GM18499 (cell line): ENCODE data around the gene EXOC3L1.

Experiments
- ATAC-seq: cut with Tn5 transposase; IDR thresholded peaks from one replicate; pipeline ENCODE4 v1.9.1; 2021; ENCODE audit warnings: moderate number of reproducible peaks; ENCODE audit not compliant: insufficient read depth, unreplicated experiment

The EXOC3L1 gene

DNA sequence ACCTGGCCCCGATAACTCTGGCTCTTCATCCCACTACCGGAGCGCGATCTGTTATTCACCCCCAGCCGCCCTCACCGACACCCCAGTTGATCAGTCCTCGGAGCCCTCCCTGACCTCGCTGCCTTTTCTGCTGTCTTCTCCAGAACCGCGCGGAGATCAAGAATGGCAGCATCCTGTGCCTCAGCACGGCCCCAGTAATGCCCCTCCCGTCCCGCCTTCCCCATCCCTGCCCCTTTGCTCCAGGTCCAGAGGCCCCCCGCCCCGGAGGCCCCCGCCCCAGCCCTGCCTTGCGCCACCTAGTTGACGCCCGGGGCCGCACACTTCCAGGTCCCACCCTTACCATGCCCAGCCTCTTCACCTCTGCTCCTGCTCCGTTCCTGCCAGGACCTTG is 9.9 kb upstream of the EXOC3L1 start:
- ATAC-seq = no peak

DNA sequence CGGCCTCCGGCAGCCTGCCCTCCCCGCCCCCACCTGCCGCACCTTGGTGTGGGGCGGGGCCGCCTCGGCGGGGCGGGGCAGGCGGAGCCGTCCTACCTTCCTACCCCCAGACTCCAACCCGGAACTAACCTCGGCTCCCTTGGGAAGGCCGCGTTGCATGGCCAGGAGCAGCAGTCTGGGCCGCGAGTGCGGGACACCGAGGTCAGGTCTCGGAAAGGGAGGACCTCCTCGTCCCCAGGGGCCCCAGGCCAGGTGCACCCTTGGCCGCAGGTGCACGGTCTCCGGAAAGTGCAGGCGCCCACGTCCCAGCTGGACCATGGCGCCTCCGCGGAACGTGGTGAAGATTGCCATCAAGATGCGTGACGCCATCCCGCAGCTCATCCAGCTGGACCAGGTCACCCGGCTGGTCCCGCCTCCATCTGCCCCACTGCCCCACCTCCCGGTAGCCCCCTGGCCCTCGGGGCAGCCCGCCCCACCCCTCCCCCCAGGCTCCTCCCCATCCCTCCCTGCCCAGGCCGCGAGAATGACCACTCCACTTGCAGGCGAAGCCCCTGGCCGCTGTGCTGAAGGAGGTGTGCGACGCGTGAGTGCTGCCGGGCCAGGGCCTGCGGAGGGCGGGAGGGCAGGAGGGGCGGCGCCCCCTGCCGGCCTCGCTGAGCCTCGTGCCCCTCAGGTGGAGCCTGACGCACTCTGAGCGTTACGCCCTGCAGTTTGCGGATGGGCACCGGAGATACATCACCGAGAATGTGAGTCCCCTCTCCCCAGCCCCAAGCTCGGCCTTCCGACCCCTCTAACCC is 9.3 kb upstream of the EXOC3L1 start, which contains the start of gene ELMO3:
ELMO3 (plus strand) TSS at position 121 of the 797 bp plus-strand sequence; CDS start at position 317, 196 bp downstream.
- no peak for ATAC-seq

DNA sequence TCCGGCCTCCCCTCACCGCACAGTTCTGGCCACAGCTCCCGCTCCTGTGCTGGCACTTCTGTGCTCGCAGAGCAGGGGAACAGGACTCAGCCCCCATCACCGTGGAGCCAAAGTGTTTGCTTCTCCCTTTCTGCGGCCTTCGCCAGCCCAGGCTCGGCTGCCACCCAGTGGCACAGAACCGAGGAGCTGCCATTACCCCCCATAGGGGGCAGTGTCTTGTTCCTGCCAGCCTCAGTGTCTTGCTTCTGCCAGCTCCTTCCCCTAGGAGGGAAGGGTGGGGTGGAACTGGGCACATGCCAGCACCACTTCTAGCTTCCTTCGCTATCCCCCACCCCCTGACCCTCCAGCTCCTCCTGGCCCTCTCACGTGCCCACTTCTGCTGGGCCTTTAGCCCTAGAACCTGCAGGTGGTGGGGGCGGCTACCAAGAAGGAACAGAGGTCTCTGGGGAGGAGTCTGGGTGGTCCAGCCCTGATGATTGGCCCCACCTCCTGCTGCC is 8.3 kb upstream of the EXOC3L1 start:
- ATAC-seq = no peak

DNA sequence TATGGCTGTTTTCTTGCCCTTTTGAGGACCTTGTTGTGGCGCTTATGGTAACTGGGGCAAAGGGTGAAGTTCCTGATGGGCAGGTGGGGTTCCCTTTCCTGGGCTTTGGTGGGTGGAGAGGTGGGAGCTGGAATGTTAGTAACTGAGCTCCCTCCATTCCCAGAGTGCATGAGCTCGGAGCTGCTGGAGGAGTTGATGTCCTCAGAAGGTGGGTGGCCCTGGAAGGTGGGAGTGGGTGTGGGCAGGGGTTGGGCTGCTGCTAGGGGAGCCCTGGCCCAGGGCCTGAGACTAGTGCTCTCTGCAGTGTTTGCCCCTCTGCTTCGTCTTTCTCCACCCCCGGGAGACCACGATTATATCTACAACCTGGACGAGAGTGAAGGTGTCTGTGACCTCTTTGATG is 7.8 kb upstream of the EXOC3L1 start:
- no peak for ATAC-seq

DNA sequence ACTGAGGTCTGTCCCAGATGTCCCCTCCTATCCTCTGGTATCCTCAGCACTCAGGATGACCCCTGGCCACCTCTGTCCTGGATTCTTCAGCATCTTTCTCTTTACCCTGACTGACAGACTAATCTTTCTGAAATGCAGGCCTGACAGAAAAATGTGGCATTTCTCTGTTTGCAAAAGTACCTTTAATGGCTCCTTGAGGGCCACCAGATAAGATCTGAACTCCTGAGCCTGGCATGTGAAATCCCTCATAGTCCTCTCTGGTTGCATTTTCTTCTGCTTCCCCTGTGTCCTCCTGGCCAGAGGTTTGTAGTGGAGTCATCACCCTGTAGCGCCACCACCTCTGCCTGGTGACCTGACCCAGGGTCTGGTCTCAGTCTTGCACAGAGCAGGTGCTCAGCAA is 6.9 kb upstream of the EXOC3L1 start:
- ATAC-seq = no peak

DNA sequence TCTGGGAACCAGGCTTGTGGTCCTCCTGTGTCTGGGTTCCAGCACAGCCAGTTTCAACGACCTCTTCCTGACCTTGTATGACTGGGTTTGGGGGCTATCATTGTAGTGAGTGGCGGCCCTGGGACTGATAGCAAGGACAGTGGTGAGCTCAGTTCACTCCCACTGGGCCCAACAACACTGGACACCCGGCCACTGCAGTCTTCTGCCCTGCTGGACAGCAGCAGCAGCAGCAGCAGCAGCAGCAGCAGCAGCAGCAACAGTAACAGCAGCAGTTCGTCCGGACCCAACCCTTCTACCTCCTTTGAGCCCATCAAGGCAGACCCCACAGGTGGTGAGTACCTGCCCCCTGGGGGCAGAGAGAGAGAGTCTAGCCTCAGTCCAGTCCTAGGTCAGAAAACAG is 5.7 kb upstream of the EXOC3L1 start:
- no peak for ATAC-seq

DNA sequence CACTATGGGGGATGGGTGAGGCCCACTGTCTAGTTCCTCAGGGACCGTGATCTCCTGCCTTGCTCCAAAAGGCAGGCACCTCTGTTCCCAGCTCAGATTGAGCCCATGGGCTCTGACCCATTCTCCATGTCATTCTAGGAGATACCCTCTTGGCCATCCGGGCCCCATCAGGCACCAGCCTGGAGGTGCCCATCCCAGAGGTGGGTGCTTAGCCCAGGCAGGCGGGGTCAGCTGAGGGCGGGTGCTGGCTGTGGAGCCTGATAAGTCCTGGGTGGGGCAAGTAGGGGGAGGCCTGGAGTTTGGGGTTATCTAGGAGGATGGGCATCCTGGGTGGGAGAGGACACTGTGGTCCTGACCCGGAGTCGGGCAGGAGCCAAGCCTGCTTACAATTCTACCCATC is 4.3 kb upstream of the EXOC3L1 start:
- ATAC-seq = no peak

DNA sequence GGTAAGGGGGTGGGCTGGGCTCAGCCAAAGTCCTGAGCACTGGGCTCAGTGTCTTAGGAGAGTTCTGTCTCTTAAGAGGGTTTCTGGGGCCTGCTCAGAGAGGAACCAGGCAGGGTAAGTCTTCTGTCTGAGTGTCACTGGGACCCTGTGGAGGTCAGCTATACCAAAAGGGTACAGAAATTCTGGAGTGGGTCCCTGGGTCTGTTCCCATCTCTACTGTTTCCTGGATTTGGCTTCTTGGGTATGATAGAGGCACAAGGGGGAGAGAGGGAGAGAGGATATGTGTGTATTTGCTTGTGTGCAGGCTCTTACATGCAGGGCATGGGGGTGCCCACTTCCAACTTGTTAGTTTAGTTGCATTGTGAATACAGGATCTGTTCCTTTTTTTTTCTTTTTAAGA is 3.6 kb upstream of the EXOC3L1 start:
- ATAC-seq = no peak

DNA sequence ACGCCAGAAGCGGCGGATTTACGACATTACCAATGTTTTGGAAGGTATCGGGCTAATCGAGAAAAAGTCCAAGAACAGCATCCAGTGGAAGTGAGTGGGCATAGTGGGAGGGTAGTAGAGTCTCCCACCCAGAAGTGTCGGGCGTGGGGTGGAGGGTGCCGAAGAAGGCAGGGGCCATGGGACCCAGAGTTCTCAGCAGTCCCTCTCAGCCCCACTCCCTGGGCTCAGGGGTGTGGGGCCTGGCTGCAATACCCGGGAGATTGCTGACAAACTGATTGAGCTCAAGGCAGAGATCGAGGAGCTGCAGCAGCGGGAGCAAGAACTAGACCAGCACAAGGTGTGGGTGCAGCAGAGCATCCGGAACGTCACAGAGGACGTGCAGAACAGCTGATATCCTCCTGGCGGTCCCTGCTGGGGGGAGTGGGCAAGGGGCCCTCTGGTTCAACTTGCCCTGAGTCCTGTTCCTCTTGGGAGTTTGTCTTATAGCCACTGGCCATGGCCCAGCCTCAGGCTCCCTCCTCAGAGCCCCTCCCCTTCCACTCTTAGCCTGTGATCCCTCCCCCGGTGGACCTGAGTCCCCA is 2.9 kb upstream of the EXOC3L1 start:
- no peak for ATAC-seq

DNA sequence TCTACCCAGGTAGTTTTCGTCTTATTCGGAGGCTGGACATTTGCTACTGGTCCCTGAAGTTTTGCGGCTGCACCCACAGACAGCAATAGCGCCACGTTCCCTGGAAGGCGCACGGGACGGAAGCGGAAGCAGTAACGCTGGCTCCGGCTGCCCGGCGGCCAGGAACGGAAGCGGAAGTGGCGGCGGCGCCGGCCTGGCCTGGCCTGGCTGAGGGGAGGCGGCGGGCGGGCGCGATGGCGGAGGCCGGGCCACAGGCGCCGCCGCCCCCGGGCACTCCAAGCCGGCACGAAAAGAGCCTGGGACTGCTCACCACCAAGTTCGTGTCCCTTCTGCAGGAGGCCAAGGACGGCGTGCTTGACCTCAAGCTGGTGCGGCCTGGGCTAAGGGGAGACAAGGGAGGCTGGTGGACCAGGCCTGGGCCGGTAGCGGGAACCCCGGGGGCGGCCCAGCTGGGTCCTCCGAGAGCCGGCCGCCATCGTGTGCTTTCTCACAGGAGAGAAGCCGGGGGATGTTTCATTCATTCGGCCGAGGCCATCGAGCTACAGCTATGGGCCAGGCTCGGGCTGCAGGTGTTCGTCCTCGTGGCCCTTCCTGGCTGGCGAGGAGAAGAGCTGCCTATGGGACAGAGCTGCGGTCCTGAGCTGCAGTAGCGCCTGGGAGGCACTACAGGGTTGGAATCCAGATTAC is 2.2 kb upstream of the EXOC3L1 start, which contains the start of gene E2F4:
E2F4 (plus strand) TSS at position 161 of the 687 bp plus-strand sequence; CDS start at position 234, 73 bp downstream.
- ATAC-seq = peak; percentile 57

DNA sequence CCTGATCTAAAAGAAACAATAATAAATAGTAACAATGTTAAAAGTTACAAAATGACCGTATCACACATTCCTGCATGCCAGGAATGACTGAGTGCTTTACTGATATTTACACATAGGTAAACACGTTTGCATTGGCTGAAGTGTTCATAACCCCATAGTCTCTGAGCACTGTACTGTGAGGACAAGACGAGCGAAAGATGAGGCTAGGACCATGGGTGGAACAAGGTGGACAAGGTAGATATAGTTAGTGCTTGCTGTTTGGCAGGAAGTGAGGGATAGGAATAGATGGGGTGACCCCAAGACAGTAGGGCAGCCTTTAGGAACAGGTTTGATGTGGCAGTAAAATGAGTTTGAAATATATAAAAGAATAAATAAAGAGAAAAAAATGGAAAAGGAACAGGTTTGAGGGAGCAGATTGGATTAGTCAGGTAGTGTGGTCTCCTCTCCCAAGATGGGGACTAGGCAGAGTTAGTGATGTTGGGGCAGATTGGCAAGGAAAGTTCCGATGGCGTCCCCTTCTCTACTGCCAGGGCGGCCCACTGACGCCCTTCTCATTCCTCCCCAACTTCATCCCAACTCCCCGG is 1.6 kb upstream of the EXOC3L1 start:
- peak; percentile 3 for ATAC-seq

DNA sequence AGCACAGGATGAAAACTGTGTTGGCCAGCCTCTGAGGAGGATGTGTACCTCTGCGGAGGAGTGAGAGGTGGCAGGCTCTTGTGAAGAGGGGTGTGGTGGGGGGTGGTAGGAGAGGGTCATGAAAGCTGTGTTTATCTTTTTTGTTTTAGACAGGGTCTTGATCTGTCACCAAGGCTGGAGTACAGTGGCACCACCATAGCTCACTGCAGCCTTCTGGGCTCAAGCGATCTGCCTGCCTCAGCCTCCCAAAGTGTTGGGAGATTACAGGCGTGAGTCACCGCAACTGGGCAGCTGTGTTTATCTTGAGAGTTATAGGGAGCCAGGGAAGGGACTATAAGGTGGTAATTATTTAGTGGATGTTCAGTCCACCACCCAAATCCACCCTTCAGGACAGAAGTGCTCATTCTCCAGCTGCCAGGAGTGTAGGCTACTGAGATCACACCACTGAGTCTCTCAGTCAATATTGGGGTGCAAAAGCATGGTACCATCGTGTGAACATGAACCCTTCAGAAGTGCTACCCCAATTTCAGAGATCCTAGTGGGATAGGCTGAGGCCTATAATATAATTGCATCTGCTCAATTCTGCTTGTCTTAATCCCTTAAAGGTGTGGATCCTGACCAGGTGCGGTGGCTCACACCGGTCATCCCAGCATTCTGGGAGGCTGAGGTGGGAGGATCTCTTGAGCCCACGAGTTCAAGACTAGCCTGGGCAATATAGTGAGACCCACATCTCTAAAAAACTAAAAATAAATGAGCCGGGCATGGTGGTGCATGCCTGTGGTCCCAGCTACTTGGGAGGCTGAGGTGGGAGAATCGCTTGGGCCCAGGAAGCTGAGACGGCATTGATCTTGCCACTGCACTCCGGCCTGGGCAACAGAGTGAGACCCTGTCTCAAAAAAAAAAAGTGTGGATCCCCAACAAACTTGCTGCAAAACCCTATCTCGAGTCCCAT is 788 bp upstream of the EXOC3L1 start:
- no peak for ATAC-seq

DNA sequence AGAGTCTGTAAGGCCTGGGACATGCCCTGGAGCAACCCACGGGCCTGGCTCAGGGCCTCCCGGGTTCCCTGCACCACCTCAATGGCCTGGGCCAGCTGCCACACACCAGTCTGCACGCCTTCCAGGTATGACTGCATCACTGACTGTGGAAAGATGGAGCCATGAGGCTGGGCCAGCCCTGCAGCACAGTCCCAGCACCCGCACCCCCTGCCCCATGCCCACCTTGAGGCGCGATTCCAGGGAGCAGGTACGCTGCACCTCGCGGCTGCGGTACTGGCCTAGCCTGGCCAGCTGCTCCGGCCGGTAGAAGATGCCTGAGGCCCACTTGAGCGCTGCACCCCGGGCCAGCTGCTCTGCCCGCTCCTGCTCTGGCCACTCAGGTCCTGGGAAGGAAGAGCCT is 1.1 kb downstream of the EXOC3L1 start:
- no peak for ATAC-seq

DNA sequence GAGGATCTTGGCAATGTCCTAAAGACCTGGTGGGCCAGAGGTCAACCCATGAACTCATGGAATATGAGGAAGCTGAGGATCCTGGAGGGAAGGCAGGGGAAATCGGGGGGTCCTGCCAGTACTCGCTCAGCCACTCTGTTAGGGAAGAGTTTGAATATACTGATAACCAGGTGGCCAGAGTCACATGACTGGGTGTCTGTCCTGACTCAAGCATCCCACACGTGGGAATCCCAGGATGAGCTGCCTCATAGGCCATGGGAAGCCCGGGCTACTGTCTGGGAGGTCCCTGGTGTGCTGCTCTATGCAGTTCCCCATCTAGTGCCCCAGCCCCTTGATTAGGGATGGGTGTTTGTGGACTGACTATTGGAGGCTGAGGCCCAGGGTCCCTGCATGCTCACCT is 1.6 kb downstream of the EXOC3L1 start:
- no peak for ATAC-seq

DNA sequence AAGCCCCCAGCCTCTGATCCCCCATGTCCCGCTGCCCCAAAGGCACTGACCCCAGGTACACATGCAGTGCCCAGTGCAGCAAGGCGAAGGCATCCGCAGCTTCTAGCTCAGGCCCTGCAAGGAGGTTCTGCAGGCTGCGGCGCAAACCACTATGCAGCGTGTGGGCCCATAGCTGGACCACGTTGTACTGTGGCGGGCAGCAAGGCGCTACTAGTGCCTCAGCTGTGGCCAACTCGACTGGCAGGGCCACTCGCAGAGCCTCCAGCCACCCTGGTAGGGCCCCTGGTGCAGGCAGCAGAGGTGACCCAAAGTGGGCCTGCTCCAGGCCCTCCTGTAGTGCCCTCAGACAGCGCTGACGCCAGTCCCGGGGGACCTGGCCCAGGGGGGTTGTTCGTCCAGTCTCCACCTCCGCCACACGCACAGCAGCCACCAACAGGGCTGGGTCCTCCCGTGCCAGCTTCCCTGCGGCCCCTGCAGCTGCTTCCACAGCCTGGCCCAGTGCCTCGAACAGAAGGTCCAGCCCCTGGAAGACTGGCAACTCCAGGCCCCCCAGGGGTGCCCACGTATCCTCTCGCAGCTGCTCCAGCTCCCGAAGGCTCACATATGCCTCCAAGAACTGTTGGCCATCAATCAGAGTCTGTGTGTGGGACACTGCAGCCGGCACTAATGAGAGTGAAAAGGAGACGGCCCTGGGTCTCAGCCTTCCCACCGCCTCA is 2.6 kb downstream of the EXOC3L1 start:
- ATAC-seq = no peak

DNA sequence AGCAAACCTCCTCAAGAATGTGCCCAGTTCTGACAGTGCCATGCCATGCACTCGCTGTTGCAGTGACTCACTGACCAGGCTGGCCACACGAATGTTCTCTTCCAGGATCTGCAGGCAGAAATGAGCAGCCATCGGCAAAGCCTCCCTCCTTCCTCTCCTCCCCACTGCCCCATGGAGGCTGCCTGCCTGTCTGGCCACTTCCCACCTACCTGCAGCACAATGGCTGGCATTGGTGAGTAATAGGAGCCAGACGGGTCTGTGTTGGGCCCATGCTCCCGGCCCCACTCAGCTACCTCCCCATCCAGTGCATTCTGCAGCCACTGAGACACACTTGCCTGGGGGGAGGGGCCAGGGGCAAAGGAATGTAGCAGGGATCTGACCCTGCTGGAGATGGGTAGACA is 3.4 kb downstream of the EXOC3L1 start:
- ATAC-seq = no peak

DNA sequence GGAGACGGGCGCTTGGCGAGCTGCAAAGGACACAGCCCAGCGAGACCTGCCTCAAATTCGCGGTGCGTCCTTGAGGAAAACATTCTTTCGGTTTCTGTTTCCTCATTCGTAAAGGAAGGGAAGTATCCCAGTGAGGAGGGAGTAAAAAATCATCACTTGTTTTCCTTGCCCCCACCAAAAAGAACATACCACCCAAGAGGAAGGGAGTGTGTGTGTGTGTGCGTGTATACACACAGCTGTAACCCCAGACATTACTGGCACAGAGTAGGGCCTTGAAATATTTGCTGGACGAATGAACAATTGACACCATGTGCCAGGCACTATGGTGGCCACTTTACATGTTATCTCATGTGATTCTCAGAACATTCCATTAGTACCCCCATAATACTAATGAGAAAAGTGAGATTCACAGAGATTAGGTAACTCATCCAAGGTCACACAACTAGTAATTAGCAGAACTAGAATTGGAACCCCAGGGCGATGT is 4.2 kb downstream of the EXOC3L1 start:
- no peak for ATAC-seq

DNA sequence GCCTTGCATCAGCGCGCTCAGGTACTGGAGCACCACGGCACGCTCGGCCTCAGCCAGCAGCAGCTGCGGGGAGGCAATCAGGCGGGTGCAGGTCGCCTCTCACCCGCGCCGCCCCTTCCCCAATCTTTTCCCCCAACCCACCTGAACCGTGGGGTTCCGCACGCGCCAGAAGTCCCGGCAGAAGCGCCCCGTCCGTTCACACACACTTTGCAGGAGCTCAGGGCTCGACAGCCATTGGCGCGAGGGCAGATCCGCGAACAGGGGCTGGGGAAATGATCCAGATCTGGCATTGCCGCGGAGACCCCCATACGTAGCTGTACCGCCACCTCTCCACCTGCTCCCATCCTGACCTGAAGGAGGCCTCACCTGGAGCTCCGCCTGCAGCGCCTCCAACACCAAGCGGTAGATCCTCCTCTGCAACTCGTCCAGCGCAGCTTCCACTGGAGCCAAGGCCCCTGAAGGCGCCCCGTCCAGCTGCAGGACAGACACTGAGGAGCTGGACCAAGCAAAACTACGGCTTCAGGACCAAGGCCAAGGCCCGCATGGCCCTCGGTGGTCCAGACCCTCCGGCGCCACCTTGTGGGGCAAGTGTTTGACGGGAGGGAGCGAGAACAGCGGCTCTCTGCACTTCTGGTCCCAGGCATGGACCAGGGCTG is 4.8 kb downstream of the EXOC3L1 start:
- ATAC-seq = no peak
